Measurements from ENCODE around the gene THBS4. TPM values are rescaled to one million over a fixed set of nuclear protein-coding genes. Genes with fewer than 3 reads are reported as not detected.

THBS4 gene
- total RNA-seq, 4 donors from 2014 or later = 25.6 to 119 (median 30.6) TPM

- Histone ChIP-seq H3K27me3 (no peaks in the 10 kb centered on the region), H3K4me3 (no peak overlapping the region), H3K27ac (replicated peaks in 1 of 4) (no peak overlapping the region), H3K9me3 (no peaks in the 10 kb centered on the region), H3K36me3 (peaks cover 0 to 20% (median 0%) of the 10 kb centered on the region in 4 donors), H3K4me1 (peaks cover 4 to 14% (median 9%) of the 10 kb centered on the region in 4 donors)
- WGBS = 83% methylated on average over 8 of the region's 8 CpGs
- no peak for TF ChIP-seq POLR2AphosphoS5 (IDR thresholded peaks at IDR 0.05)
- no peak for TF ChIP-seq EP300 (IDR thresholded peaks at IDR 0.05)
- no peak for TF ChIP-seq POLR2A (IDR thresholded peaks at IDR 0.05; ENCODE audit: low read depth)
- TF ChIP-seq CTCF (IDR thresholded peaks at IDR 0.05) = no peak
- DNase-seq (ENCODE audit: extremely low spot score) = no peak
- intact Hi-C loops (cut with DNase I) = no loop called here
These were observed 32.5 kb downstream of the THBS4 start for GRCh38 chr5:80067531-80068245.

GRCh38 chr5:80068246-80068636 lies 33.1 kb downstream of the THBS4 start:
- H3K9me3 ChIP-seq = no peaks in the 10 kb centered on the region
- peaks cover 0 to 20% (median 0%) of the 10 kb centered on the region in 4 donors for H3K36me3 ChIP-seq
- peaks cover 4 to 14% (median 9%) of the 10 kb centered on the region in 4 donors for H3K4me1 ChIP-seq
- intact Hi-C loops (cut with DNase I) = no loop called here
- H3K4me3 ChIP-seq = no peak overlapping the region
- TF ChIP-seq POLR2AphosphoS5 (IDR thresholded peaks at IDR 0.05) (no peak), CTCF (IDR thresholded peaks at IDR 0.05) (no peak), EP300 (IDR thresholded peaks at IDR 0.05) (no peak), POLR2A (IDR thresholded peaks at IDR 0.05; ENCODE audit: low read depth) (no peak)
- H3K27me3 ChIP-seq = no peaks in the 10 kb centered on the region
- no peak for DNase-seq (ENCODE audit: extremely low spot score)
- 91% methylated on average over 5 of the region's 5 CpGs for WGBS
- no peak overlapping the region for H3K27ac ChIP-seq (replicated peaks in 1 of 4)

GRCh38 chr5:80068775-80069174 lies 33.6 kb downstream of the THBS4 start:
- H3K9me3 ChIP-seq = no peaks in the 10 kb centered on the region
- DNase-seq (ENCODE audit: extremely low spot score) = no peak
- H3K36me3 ChIP-seq = peaks cover 0 to 20% (median 0%) of the 10 kb centered on the region in 4 donors
- no peak overlapping the region for H3K27ac ChIP-seq (replicated peaks in 1 of 4)
- TF ChIP-seq EP300 (IDR thresholded peaks at IDR 0.05) (no peak), POLR2AphosphoS5 (IDR thresholded peaks at IDR 0.05) (no peak), POLR2A (IDR thresholded peaks at IDR 0.05; ENCODE audit: low read depth) (no peak), CTCF (IDR thresholded peaks at IDR 0.05) (no peak)
- intact Hi-C loops (cut with DNase I) = no loop called here
- no peaks in the 10 kb centered on the region for H3K27me3 ChIP-seq
- 93% methylated on average over 4 of the region's 4 CpGs for WGBS
- H3K4me3 ChIP-seq = no peak overlapping the region
- H3K4me1 ChIP-seq = peaks cover 4 to 14% (median 9%) of the 10 kb centered on the region in 4 donors

- H3K4me3 ChIP-seq = no peak overlapping the region
- intact Hi-C loops (cut with DNase I) = no loop called here
- H3K4me1 ChIP-seq = peaks cover 4 to 14% (median 9%) of the 10 kb centered on the region in 4 donors
- H3K9me3 ChIP-seq = no peaks in the 10 kb centered on the region
- H3K36me3 ChIP-seq = peaks cover 0 to 20% (median 0%) of the 10 kb centered on the region in 4 donors
- DNase-seq (ENCODE audit: extremely low spot score) = no peak
- TF ChIP-seq CTCF (IDR thresholded peaks at IDR 0.05) = no peak
- no peak for TF ChIP-seq EP300 (IDR thresholded peaks at IDR 0.05)
- no peak for TF ChIP-seq POLR2AphosphoS5 (IDR thresholded peaks at IDR 0.05)
- no peak for TF ChIP-seq POLR2A (IDR thresholded peaks at IDR 0.05; ENCODE audit: low read depth)
- 73% methylated on average over 3 of the region's 4 CpGs for WGBS
- H3K27ac ChIP-seq (replicated peaks in 1 of 4) = peak overlapping the region in 2 of 4 donors; percentile 5 to 28
- no peaks in the 10 kb centered on the region for H3K27me3 ChIP-seq
These were observed 34.2 kb downstream of the THBS4 start for GRCh38 chr5:80069251-80069800.
